Breast epithelium (tissue), 3 donors: Measurements from ENCODE around the gene JPH3.

ENCODE experiments used
- CTCF ChIP-seq, 3 donors: fragments of 450-650 bp; IDR thresholded peaks; one replicate each; pipeline ENCODE4 v1.5.1; 2016 to 2017; ENCODE audit warnings: antibody characterized with exemption in 3 of 3, mild to moderate bottlenecking in 3 of 3, moderate library complexity in 3 of 3
- POLR2A ChIP-seq: fragments of 450-650 bp; IDR thresholded peaks from one replicate; pipeline ENCODE4 v1.6.1; 2016; ENCODE audit warnings: antibody characterized with exemption, mild to moderate bottlenecking, moderate library complexity

- no peak for TF ChIP-seq CTCF (IDR thresholded peaks at IDR 0.05)
- no peak for TF ChIP-seq POLR2A
Observed at GRCh38 chr16:87618216-87618615, 15.9 kb downstream of the JPH3 start.
